MCF 10A (cell line): ENCODE measurements around the gene HYLS1. TPM values are rescaled to one million over a fixed set of nuclear protein-coding genes. Genes with fewer than 3 reads are reported as not detected.

Experiments used
- BruUV-seq: library from RNA; stranded (reverse); fragments of 400-500 nt; replicated peaks from 2 replicates; lab custom pipeline; 2021; lab: Mats Ljungman, UMichigan
- CTCF ChIA-PET: fragments of 300-600 bp; sonication (Branson Sonifier 250); formaldehyde crosslinking; extraction: SDS; loops from one replicate; lab custom pipeline; 2021; ENCODE audit warnings: antibody characterized with exemption, inconsistent platforms; lab: Yijun Ruan, JAX
- POLR2A ChIA-PET: fragments of 300-600, 350-650 bp; sonication (Branson Sonifier 250); formaldehyde crosslinking; extraction: SDS; loops from one replicate; lab custom pipeline; 2020; ENCODE audit warnings: antibody characterized with exemption, inconsistent platforms; lab: Yijun Ruan, JAX
- DNase-seq: peaks from one replicate; pipeline ENCODE4 v3.0.0-alpha.2; 2018; ENCODE audit not compliant: unreplicated experiment
- H3K27ac Mint-ChIP-seq: one replicate; pipeline ENCODE4 v1.8.0; 2022; ENCODE audit warnings: mild to moderate bottlenecking, low read depth, mixed read lengths; ENCODE audit not compliant: unreplicated experiment
- H3K27me3 Mint-ChIP-seq: one replicate; pipeline ENCODE4 v1.8.0; 2022; ENCODE audit warnings: mixed read lengths; ENCODE audit not compliant: insufficient read depth, unreplicated experiment
- H3K36me3 Mint-ChIP-seq: one replicate; pipeline ENCODE4 v1.8.0; 2022; ENCODE audit warnings: mild to moderate bottlenecking, moderate library complexity, mixed read lengths; ENCODE audit not compliant: insufficient read depth, unreplicated experiment
- H3K4me1 Mint-ChIP-seq: one replicate; pipeline ENCODE4 v1.8.0; 2022; ENCODE audit warnings: mixed read lengths; ENCODE audit not compliant: insufficient read depth, unreplicated experiment
- H3K4me3 Mint-ChIP-seq: one replicate; pipeline ENCODE4 v1.8.0; 2022; ENCODE audit warnings: mild to moderate bottlenecking, moderate library complexity, mixed read lengths; ENCODE audit not compliant: unreplicated experiment
- H3K9me3 Mint-ChIP-seq: one replicate; pipeline ENCODE4 v1.8.0; 2022; ENCODE audit warnings: mixed read lengths; ENCODE audit not compliant: unreplicated experiment
- CTCF ChIP-seq: fragments of 200-600 bp; IDR thresholded peaks from one replicate; pipeline ENCODE4 v1.8.0; 2022; ENCODE audit warnings: antibody characterized with exemption, mild to moderate bottlenecking; ENCODE audit not compliant: unreplicated experiment
- intact Hi-C: fragments of 100-400 bp; cut with micrococcal nuclease; formaldehyde crosslinking; loops from 2 replicates; pipeline ENCODE4 v1.14.1; 2022
- total RNA-seq: library from RNA; stranded (reverse); gene quantifications from 2 replicates; pipeline ENCODE4 v1.2.3, GENCODE V29; 2022

The HYLS1 gene
- total RNA-seq, 1 experiment from 2014 or later: 10.2 TPM

GRCh38 chr11:125949271-125950177 lies 62.1 kb downstream of the HYLS1 start:
- POLR2A ChIA-PET: interaction anchor here (1.2 kb wide), 2 partner anchors 35 to 47 kb away, joined by 3 to 4 read pairs; partner anchors contain the start of gene PUS3
- Mint-ChIP-seq H3K4me3 (no peak overlapping the region), H3K36me3 (no peaks in the 10 kb centered on the region), H3K9me3 (no peaks in the 10 kb centered on the region), H3K27me3 (no peaks in the 10 kb centered on the region), H3K4me1 (peaks cover 12% of the 10 kb centered on the region), H3K27ac (no peak overlapping the region)
- no peak for DNase-seq
- CTCF ChIA-PET: interaction anchor here (0.6 to 3.1 kb wide), 5 partner anchors 9 to 244 kb away, joined by 3 to 13 read pairs (median 3); no protein-coding TSS in a partner anchor
- TF ChIP-seq CTCF: no peak
- intact Hi-C loops: no loop called here
- BruUV-seq: no TSS peak

- POLR2A ChIA-PET: interaction anchor here (1.2 kb wide), 2 partner anchors 34 to 47 kb away, joined by 3 to 4 read pairs; partner anchors contain the start of gene PUS3
- CTCF ChIA-PET: interaction anchor here (0.6 to 3.1 kb wide), 4 partner anchors 8 to 244 kb away, joined by 3 to 13 read pairs (median 4); no protein-coding TSS in a partner anchor
- BruUV-seq: no TSS peak
- DNase-seq: no peak
- Mint-ChIP-seq H3K36me3 (no peaks in the 10 kb centered on the region), H3K27me3 (no peaks in the 10 kb centered on the region), H3K4me1 (peaks cover 12% of the 10 kb centered on the region), H3K4me3 (no peak overlapping the region), H3K27ac (no peak overlapping the region), H3K9me3 (no peaks in the 10 kb centered on the region)
- intact Hi-C loops: no loop called here
- no peak for TF ChIP-seq CTCF
Measured at GRCh38 chr11:125950178-125950490, 62.7 kb downstream of the HYLS1 start.

Other genes with a start within 250 kb of the HYLS1 start
- not detected in 2 replicates for gene ACRV1, start 206.8 kb upstream of the HYLS1 start, total RNA-seq
- gene PATE1, start 141.4 kb upstream of the HYLS1 start, total RNA-seq: not detected in 2 replicates
- not detected in 2 replicates for gene PATE2, start 108.8 kb upstream of the HYLS1 start, total RNA-seq
- not detected in 2 replicates for gene PATE3, start 99.5 kb upstream of the HYLS1 start, total RNA-seq
- not detected in 2 replicates for gene PATE4, start 54.4 kb upstream of the HYLS1 start, total RNA-seq
- 12.7 and 16.5 TPM in 2 replicates for gene PUS3, start 15.5 kb downstream of the HYLS1 start, total RNA-seq
- gene DDX25, start 16.8 kb downstream of the HYLS1 start, total RNA-seq: not detected in 2 replicates
- not detected in 2 replicates for gene VSIG10L2, start 58.4 kb downstream of the HYLS1 start, total RNA-seq
- 0.91 and 0.96 TPM in 2 replicates for gene CDON, start 175.2 kb downstream of the HYLS1 start, total RNA-seq